ENCODE data around the gene PTPRR. TPM values are rescaled to one million over a fixed set of nuclear protein-coding genes. Genes with fewer than 3 reads are reported as not detected.

The PTPRR gene
- polyA plus RNA-seq, 1 donor: 1.5 TPM

DNA sequence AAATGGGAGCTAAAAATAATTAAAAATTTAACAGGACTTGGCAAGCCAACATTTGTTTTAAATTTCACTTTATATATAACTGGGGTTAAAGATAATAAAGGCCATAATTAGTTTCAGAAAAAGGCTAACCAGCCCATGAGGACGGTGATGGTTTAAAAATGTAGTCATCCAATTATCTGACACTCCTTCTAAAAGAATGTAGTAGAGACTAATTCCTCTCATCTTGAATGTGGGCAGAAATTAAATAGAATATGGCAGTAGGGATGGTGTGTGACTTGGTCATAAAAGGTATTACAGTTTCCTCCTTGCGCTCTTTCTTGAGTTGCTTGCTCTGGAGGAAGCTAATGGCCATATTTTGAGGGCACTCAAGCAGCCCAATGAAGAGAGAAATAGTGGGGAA, 234.2 kb downstream of the PTPRR start:
- no peak for DNase-seq

GRCh38 chr12:70683976-70684375, 236.6 kb downstream of the PTPRR start:
- DNase-seq: no peak

DNA sequence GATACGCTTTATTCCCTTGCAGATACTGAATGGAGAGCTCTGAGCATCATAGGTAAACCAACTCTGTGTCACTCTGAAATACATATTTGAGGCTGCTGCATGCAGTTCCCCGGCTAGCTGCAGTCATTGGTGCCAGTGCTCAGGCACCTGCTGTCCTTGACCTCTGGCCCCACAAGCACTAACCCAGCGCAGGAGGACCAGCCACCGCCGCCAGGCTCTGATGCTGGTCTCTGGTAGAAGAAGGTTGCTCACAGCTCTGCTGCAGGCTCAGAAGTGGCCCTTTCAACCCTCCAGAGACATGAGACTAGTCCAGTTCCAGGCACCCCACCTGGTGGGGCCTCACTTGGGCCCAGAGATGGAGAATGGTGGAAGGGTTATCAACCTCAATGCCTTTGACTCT, 248.8 kb downstream of the PTPRR start:
- no peak for DNase-seq

GRCh38 chr12:70670948-70671347, 249.6 kb downstream of the PTPRR start:
- DNase-seq: no peak

DNA sequence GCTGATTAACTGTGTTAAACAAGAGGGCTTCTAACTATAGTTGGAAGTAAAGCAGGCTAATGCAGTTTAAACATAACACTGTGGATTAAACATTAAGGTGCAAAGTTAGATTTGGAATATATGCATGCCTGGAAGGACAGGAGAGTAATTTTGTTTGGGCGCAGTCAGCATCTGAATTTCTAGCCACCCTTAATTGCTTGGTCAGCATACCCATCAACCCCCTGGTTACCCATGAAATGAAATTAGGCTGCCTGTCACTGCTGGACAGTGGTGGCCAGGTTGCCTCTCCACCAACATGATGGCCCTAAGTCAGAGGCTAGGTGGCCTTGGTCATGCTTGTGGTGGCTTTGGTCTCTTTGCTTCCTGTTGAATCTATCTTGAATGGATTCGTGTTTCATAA, 253.3 kb downstream of the PTPRR start:
- no peak for DNase-seq

GRCh38 chr12:70666364-70666763, 254.2 kb downstream of the PTPRR start:
- no peak for DNase-seq

DNA sequence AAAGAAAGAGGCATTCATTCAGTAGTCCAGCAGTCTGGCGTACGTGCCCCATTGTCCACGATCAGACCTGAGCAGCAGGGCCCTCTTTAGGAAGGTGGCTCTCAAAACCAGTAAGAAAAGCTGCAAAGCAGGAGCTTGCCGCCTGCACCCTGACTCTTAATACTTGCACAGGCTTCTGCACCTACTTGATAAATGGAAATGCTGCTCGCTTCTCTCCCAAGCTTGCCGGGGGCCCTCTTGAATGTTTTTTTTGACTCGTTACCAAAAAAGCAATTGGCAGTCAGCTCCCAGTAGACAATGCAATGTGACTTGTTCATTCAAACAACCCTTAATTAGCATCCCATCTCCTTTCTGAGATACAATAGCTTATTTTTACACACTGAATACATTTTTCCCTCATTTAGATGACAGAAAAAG, 256.1 kb downstream of the PTPRR start:
- DNase-seq: no peak

GRCh38 chr12:70663838-70664237, 256.7 kb downstream of the PTPRR start:
- no peak for DNase-seq

DNA sequence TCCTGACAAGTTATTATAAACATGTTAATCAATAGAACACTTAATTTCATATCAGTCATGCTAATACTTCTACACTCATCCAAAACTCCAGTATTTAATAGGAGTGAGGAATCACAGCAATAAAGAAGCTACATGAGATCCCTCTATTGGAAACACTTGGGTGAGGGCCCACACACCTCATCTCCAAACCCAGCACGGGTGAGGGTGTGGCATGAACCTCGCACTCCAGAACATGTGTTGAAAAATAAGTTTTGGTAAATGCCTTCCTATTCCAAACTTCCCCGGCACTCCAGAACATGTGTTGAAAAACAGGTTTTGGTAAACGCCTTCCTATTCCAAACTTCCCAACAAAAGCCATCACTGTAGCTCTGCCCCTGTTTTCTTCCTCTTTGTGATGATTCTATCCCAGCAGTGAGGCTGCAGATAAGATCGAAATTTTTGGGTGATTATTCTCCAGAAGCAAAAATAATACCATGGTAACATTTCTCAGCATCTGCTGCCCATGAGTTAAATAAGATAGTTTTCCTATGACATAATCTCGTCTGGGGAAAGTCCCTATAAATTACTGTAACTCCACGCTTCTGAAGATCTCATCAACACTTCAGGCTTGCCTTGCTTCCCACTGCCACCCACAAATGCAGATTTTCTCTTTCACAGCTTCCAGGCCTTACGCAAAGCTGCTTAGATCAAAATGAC, 258.9 kb downstream of the PTPRR start:
- no peak for DNase-seq

GRCh38 chr12:70660620-70661219, 259.8 kb downstream of the PTPRR start:
- no peak for DNase-seq

- DNase-seq: no peak
These were observed 260.4 kb downstream of the PTPRR start for GRCh38 chr12:70660002-70660604.

- no peak for DNase-seq
These were observed 261.4 kb downstream of the PTPRR start for GRCh38 chr12:70659077-70659606.

DNA sequence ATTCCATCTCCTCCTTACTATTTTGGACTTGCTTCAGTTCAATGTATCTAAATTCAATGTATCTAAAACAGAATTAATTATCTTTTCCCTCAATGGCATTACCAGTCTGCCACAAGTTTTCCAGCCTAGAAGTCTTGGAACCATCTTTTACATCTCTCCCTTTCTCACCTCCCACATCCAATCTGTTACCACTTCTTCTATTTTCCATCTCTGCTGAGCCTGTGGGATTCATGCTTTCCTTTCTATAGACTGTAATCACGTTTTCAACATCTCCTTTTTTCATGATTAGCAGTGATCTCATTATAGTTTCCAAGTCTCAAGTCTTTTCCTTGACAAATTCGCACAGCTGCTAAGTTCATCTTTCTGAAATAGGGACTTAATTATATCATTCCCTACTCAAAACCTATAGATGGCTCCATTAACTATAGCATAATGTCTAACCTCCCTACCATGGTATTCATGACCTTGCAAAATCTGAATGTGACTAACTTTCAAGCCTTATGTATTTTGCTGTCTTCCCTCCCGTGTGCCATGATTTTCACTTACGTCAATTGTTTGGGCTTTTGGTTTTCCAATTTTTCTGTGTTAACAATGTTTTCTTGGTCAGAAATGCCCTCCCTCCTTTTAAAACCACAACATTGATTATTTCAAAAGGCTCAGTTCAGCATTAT, 262.8 kb downstream of the PTPRR start:
- DNase-seq: no peak

- DNase-seq: no peak
These were observed 268.1 kb downstream of the PTPRR start for GRCh38 chr12:70652451-70652850.

DNA sequence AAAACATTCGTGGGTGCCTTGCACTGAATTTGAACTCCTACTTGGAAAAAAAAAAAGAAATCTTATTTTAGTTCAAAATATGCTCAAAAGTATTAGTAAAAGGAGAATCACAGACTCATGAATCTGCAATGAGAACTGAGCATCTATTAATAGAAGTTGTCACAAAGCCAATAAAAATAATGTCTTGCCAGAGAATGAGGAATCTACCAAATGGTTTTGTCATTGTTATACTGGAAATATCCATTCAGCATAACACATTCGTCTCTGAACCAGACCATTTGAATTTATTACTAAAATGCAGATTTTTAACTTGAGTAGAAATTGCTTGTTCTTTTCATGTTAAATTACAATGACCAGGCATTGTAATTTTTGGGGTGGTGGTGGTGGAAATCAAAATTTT, 271.7 kb downstream of the PTPRR start:
- DNase-seq: peak; percentile 48

DNA sequence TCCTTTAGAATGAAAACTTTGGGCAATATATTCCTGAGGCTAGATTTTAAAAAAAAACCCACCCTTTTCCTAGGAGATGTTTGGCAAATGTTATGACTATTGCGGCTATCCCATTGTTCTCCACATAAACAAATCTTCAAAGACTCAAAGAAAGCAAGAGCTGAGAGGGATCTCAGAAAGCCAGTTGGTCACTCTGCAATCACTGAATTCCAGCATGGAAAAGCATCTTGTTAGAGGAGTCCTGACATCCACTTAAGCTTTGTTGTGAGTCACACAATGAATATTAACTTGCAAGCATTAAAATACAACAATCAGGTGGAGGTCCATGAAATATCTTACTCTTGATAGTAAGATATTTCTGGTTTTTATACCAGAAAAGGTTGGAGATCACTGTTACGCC, 272.3 kb downstream of the PTPRR start:
- DNase-seq: no peak

- no peak for DNase-seq
These were observed 273.7 kb downstream of the PTPRR start for GRCh38 chr12:70646850-70647249.

GRCh38 chr12:70645494-70646317, 274.8 kb downstream of the PTPRR start:
- peak; percentile 23 for DNase-seq

- no peak for DNase-seq
These were observed 275.7 kb downstream of the PTPRR start for GRCh38 chr12:70644861-70645260.

- no peak for DNase-seq
These were observed 276.6 kb downstream of the PTPRR start for GRCh38 chr12:70643939-70644338.

- DNase-seq: no peak
These were observed 278.8 kb downstream of the PTPRR start for GRCh38 chr12:70641691-70642090.

- no peak for DNase-seq
These were observed 279.6 kb downstream of the PTPRR start for GRCh38 chr12:70640901-70641300.
